DMS 273 (cell line): Measurements from ENCODE around the gene CYP4F12.
"Not testable (repeated sequence)": the region's sequence is repeated elsewhere in the genome, so short reads cannot be mapped to it uniquely, and the experiment has no call there.

Experiments used
- DNase-seq: peaks from one replicate; lab custom pipeline; 2025; ENCODE audit not compliant: unreplicated experiment; lab: John Stamatoyannopoulos, UW

The CYP4F12 gene

GRCh38 chr19:15649526-15649925 lies 23.4 kb upstream of the CYP4F12 start:
- no peak for DNase-seq

GRCh38 chr19:15650123-15650522 lies 22.8 kb upstream of the CYP4F12 start:
- DNase-seq: not testable (repeated sequence)

GRCh38 chr19:15651791-15652190 lies 21.1 kb upstream of the CYP4F12 start:
- DNase-seq: no peak

GRCh38 chr19:15652559-15653278 lies 20.2 kb upstream of the CYP4F12 start:
- no peak for DNase-seq

GRCh38 chr19:15656467-15656866 lies 16.4 kb upstream of the CYP4F12 start:
- no peak for DNase-seq

GRCh38 chr19:15663247-15663646 lies 9.6 kb upstream of the CYP4F12 start:
- DNase-seq: no peak

GRCh38 chr19:15666186-15666585 lies 6.7 kb upstream of the CYP4F12 start:
- no peak for DNase-seq

- no peak for DNase-seq
Measured at GRCh38 chr19:15666883-15667282, 6.0 kb upstream of the CYP4F12 start.

- no peak for DNase-seq
Measured at GRCh38 chr19:15669440-15669839, 3.4 kb upstream of the CYP4F12 start.

- DNase-seq: no peak
Measured at GRCh38 chr19:15669891-15670290, 3.0 kb upstream of the CYP4F12 start.

- DNase-seq: no peak
Measured at GRCh38 chr19:15671237-15671821, 1.6 kb upstream of the CYP4F12 start.

GRCh38 chr19:15671891-15672579 lies 852 bp upstream of the CYP4F12 start:
- DNase-seq: no peak

- DNase-seq: no peak
Measured at GRCh38 chr19:15673176-15673654, 328 bp downstream of the CYP4F12 start.

- DNase-seq: no peak
Measured at GRCh38 chr19:15675560-15675959, 2.7 kb downstream of the CYP4F12 start.

- no peak for DNase-seq
Measured at GRCh38 chr19:15679089-15679488, 6.2 kb downstream of the CYP4F12 start.

GRCh38 chr19:15679865-15680264 lies 7.0 kb downstream of the CYP4F12 start:
- DNase-seq: not testable (repeated sequence)

- DNase-seq: no peak
Measured at GRCh38 chr19:15680478-15681322, 7.8 kb downstream of the CYP4F12 start.

- no peak for DNase-seq
Measured at GRCh38 chr19:15683411-15683810, 10.5 kb downstream of the CYP4F12 start.

- DNase-seq: no peak
Measured at GRCh38 chr19:15684828-15685227, 11.9 kb downstream of the CYP4F12 start.

GRCh38 chr19:15696654-15697194 lies 23.8 kb downstream of the CYP4F12 start:
- no peak for DNase-seq
